CD4-positive, alpha-beta T cell treated with Interleukin-1 beta for 1 hour (primary cell): Measurements from ENCODE around the gene SERP2.

Experiments
- DNase-seq, 2 donors: peaks; one replicate each; pipeline ENCODE4 v3.0.0-alpha.2; 2020 to 2022

The SERP2 gene

DNA sequence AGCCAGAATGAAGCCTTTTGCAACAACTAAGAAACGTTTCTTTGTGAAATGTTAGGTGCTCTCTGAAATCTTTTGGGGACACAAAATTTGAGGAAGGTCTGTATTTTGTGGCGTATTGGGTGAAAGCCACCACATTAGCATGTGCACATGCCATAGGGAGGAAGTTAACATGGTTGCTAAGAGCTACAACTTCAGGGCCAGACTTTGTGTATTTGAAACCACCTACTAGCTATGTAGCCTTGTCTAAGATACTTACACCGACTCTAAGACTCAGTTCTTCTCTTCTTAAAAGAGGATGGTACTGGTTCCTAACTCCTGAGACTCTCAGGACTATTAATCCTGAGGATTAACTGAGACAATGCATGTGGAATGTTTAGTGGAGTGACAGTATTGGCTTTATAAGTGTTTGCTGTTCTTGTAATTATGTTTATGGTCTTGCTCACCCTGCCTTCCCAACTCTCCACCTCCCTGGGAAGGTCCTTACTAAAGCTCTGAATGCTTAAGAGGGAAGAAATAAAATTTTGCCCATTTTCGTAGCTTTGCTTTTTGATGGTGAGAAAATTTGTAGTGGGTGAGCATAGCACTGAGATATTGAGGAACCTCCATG, 15.5 kb downstream of the SERP2 start:
- no peak for DNase-seq

DNA sequence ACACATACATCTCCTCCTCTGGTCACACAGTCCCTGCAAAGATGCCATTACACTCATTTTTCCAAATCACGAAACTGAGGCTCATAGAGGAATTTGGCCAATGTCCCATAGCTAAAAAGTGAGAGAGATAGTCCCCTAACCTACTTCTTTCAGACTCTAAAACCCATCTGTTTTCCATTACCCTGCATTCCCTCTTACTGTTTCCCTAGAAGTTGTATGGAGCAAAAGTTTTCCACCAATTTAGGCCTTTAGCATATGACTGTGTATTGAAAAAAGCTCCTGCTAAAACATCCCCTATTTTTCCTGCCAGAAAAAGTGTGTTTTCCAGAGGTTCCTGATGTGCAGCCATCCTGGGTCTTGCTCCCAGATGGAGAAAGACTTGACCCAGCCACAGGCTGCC, 16.3 kb downstream of the SERP2 start:
- DNase-seq, result no peak

DNA sequence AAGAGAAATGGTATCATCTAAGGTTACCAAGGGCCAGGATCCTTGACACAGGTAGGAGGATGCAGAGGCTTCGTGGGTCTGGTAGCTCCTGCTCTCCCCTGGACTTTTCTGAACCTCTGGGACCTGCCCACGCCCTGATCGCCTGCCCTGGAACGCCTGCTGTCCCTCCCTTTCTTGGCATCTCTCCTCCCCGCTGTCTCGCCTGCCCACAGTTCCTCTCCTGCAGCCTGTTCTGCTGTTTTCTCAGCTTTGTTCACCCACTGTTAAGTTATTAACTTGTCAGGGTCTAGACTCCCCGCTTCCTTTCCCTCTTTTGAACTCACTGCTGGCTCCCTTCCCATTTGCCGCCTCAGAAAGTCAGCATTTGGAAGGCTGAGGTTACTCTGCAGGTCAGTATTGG, 19.8 kb downstream of the SERP2 start:
- no peak for DNase-seq

DNA sequence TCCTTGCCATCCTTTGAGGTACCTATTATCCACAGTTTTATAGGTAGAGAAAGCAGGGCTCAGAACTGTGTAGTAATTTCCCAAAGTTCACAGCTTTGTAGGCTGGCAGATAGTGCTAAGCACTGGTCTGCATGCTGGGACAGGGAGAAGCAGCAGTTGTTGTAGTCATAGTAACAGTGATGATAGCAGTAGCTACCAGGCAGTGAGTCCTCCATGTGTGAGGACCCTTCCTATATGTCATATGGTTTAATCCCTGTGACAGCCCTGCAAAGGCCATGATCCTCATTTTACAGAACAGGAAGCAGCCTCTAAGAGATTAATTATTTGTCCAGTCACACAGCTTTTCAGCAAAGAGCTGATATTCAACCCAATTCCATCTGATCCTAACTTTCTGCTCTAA, 21.0 kb downstream of the SERP2 start:
- DNase-seq, result no peak

DNA sequence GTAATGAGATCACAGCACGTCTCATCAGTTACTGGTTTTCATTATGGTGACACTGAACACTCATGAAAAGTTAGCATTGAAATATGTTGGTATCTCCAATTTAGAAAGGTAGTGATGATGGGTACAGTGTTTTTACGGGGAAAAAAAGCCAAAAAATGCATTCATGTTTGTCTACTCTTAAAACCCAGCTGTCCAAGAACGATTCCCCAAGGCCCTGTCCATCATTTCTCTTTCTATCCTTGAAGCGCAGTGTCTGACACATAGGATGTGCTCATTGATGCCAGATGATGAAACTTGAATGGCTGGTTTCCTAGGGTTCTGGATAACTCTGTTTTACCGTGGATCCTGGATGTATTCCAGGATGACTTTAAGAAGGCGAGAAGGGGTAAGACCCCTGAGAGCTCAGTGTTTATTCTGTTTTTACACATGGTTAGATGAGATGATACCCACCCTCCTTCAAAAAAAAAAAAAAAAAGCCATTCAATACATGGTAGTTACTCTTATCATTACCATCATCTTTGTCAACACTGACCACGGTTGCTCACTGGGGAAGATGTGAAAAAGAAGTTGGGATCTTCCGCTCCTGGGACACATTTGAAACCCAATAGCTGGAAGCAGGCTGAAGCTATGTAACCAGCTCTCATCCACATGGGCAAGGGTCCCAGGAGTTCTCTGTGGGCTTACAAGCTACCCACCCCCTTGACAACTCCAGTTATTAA, 22.5 kb downstream of the SERP2 start:
- no peak for DNase-seq

DNA sequence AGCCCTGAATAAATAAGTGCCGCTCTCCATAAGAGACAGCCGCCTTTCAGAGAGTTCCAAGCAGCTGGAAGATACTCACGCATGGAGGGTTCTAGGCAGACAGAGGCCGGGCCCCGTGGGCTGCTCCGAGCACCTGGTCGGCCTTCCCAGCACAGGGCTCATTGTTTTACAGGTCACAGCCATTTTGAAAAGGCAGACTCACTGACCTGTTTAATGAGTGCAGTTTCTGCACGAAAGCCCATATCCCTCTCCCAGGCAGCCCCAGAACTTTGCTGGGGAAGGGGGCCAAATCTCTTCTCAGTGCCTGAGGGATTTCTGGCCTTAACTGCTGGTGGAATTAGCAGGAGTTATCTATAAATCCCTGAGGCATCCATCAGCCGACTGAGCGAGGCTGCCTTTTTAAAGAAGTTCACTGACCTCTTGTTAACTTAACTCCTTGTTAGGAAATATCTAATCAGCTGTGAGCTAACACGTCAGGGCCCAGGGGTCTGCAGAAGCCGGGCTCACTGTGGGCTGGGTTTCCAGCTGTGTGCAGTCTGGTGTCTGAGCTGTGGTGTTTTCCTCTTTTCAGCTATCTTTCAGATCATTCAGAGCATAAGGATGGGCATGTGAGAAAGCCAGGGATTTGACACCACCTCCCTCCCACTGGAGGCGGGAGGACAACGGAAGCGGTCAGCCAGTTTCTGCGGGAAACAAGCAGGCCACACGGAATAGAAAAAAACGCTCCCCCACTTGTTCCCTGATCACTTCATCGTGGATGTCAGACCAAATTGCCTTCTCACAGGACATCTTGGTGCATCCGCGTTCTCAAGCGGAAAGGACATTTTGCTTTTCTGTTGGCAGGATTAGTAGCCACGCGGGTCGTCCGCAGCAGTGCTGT, 23.3 kb downstream of the SERP2 start:
- no peak for DNase-seq

DNA sequence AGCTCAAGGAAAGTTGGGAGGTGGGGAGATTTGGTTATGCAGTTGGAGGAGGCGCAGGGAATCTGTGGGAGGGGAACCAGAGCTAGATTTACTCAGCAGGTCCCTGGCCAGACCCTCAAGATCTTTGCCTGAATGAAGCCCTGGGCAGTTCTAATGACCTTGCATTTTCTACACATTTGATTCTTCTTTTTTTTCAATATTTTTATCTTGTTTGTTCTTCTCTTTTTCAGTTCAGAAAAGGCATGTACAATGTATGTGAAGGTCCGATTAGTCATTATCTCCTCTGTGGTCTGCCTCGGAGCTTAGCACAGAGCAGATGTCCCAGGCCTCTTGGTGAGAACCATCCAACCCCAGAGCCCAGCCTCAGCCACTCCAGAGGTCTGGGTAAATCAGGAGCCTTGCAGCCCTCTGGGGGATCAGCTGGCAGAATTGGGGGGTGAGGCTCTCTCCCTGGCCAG, 24.2 kb downstream of the SERP2 start:
- DNase-seq, result no peak

DNA sequence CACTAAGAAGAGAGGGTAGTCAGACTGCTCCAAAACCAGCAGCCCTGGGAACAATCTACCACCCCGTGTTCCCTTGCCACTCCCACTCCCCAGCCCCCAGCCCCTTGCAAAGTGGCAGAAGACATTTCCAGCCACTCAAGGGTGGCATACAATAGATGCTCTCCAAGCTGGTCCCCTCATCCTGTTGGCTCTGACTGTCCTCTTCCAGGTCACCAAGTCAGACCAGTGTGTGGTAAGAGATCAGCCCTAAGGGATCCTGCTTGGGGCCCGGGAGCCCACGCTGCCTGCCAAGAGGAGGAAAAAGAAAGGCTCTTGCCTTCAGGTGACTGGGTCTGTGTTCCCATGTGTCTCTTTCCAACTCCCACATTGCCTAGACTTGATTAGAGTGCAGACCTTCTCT, 25.0 kb downstream of the SERP2 start:
- no peak for DNase-seq

DNA sequence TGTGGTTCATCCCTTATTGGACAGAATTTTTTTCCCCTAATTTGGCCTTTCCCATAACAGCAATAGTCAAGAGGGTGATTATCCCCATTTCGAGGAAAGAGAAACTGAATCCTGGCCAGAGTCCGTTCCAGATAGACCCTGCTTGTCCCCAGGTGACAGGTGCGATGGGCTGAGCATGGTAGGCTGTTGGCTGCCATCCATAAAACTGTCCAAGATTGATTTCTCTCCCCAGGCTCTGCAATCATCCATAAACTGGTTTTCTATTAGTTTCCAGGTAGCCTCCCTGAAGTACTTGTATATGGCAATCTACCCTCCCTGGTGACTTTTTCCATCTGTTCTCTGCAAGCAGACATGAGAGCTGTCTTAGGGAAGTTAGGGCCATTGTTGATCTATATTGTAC, 25.4 kb downstream of the SERP2 start:
- no peak for DNase-seq

DNA sequence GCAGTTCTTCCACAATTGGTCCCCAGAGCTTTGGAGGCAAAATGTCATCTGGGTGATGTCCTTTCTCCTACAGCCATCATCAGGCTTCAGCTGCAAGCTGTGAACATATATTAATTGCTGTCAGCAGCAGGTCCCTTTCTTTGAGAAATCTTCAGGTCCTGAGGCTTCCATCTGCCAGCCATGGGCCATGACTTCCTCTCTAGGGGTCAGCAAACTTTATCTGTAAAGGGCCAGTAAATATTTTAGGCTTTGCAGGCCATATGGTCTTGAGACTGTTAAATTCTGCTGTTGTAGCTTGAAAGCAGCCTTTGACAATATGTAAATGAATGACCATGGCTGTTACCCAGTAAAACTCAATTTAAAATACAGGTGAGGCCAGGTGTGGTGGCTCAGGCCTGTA, 27.1 kb downstream of the SERP2 start:
- DNase-seq, result no peak

DNA sequence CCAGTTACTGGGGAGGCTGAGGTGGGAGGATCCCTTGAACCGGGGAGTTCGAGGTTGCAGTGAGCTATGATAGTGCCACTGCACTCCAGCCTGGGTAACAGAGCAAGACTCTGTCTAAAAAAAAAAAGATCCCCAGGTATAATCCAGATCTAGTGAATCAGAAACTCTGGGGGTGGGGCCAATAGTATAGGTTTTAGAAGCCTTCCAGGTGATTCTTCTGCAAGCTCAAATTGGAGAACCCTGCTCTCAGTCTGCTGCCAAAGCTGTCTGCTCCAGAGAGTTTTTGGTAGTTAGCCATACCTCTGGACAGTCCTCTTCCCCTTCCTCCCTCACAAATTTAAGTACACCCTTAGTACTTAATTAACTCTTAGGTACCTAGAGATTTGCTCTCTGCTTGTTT, 28.0 kb downstream of the SERP2 start:
- no peak for DNase-seq

DNA sequence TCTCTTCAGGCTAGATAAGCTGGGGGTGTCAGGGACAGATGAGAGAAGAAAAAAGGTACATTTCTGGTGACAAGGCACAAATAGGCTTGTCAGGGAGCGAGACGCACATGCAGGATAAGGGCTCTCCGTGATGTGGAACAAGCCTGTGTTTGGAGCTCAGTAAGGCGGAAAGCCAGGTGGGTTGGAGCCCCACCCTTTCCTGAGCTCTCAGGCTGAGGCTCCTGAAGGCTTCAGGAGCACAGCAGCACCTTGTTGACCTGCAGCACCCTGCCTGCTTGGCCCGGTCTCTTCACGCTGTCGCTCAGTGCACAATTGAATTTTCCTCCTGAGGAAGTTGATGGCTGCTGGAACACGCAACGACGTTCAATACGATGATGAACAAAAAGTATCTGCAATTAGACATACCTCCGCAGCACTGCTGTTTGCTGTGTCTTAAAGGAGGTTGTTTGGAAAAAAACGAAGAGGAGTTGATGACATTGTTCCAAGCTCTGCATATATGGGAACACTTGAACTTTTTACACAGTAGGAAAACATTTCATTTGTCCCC, 29.3 kb downstream of the SERP2 start:
- DNase-seq, result no peak

DNA sequence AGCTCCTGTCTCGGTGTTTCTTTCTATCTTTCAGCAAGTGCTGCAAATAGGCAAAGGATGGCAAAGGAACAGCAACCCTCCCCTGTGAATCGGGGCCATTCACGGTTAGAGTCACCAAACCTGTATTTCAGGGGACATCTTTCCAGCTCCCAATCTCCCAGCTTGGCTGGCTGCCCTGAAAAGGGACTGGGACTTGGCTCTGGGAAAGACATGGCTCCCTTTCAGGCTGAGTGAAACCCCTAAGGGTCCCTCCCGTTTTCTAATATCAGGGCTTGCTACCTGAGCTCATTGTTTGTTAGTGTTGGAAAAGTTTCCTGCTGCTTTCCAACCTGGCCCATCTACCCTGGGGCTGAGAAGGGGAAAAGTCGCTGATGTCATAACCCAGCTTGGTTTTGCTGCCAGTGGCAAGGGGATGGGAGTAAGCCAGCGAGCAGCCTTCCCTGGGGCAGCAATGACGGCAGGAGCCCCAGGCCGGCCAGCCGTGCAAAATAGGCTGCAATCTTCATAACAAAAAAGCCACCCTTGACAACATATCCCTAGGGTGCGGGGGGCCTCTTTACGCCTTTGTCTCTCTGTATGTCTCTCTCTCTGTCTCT, 29.9 kb downstream of the SERP2 start:
- DNase-seq, result no peak

DNA sequence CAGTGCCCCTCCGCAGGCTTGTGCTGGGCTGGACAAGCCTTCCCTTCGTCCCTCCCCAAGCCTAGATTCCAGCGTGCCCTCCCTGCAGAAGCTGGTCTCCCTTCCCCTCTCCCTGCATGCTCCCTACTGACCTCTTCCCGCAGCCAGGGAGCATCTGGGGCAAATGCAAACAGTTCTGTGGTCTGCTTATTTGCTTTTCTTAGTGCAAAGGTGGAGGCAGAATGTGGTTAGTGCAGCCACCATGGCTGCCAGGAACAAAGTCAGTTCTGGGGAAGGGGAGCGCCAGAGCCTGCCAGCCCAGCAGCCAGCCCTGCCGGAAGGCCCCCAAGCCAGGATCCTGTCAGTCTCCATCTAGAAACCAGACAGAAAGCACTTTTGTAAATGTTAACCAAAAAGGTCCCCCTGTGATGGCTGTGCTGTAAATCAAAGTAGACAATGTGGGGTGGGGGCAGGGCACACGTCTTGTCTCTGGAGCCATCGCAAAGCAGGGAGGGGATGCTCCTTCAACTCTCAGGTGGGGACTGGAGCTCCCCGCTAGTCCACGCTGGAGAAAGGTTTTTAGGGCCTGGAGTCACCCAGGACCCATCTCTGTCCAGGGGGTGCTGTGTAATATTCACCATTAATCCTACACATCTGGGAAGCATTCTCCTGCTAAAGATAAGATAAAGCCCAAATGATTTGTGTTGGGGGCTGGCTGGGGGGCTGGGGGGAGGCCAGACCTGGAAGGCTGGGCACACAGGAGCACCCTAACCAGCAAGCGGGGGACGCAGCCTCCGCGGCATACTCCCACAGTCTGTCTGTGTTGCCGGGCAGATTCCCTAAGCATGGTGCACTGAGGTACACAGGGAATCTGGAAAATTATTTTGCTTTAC, 30.9 kb downstream of the SERP2 start:
- no peak for DNase-seq

DNA sequence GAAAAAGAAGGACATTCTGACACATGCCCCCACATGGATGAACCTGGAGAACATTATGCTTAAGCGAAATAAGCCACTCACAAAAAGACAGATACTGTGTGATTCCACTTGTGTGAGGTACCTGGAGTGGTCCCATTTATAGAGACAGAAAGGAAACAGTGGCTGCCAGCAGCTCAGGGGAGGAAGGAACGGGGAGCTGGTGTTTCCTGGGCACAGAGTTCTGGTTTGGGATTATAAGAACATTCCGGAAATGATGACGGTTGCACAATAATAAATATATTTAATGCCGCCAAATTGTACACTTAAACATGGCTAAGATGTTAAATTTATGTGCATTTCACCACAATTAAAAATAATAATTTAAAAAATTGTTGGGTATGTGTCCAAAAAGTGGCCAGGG, 33.0 kb downstream of the SERP2 start:
- no peak for DNase-seq

DNA sequence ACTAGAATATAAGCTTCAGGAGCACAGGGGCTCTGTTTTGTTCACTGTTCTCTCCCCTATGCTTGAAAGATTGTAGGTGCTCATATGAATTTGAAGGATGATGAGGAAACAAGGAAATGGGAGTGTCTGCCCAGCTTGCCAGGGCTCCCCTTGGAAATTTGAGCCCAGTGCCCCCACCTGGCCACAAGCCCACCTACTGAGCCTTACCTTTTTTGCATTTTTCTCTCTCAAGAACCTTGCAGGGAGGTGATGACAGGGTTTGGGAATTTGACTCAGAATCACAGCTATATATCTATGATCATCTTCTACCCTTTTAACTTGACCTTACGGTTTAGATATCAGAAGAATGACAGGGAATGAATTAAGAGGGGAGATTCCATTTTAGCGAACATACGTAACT, 33.8 kb downstream of the SERP2 start:
- DNase-seq, result no peak

DNA sequence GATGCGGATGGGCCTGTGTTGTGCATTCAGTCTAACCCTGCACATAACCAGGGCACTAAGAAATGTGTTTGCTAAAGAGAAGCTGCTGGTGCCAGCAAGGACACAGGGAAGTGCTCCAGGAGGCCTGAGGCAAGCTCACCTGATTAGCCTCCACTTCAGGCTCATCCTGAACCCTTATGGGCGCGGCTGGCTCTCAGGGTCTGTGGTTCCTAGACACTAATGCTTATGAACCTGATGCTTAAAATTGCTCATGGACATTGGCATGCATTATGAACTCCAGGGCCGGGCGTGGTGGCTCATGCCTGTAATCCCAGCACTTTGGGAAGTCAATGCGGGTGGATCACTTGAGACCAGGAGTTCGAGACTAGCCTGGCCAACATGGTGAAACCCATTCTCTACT, 34.3 kb downstream of the SERP2 start:
- no peak for DNase-seq

DNA sequence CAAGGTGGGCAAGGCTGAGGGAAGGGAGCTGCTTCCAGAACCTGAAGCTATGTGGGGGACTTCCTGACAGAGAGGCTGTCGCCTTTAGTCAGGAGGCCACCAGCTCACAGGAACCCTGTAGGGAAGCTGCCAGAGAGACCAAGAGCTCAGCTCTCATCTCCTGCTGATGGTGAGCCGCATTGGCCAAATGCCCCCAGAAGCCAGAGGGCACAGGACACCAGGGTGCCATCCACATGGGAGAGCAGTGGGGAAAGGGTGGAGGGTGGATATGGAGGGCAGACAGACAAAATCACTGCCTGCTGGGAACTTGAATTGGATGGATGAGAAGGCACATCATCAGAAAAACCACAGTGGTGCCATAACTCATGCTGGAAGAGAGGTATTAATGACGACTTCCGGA, 36.0 kb downstream of the SERP2 start:
- no peak for DNase-seq

DNA sequence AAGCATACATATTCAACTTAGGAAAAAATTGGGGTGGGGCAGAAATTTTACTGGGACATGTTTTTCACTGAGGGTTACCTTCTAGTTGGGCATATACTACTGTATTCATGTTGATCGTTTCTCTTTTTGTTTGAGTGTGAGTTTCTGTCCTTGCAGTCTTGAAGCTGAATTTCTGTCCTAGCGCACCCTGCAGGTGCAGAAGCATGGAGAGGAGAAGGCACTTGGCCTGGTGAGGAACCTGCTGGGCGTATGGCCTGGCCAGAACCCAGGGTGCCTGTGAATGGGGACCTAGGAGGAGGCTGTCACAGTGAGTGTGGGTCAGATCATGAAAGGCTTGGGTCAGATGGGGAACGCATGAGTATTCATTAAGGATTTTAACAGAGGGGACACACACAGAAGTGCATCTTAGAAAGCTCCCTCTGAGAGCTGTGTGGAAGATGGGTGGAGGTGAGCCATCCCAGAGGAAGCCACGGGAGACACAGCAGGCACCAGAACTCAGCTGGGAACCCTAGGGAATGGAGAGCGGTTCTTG, 36.8 kb downstream of the SERP2 start:
- DNase-seq, result no peak

DNA sequence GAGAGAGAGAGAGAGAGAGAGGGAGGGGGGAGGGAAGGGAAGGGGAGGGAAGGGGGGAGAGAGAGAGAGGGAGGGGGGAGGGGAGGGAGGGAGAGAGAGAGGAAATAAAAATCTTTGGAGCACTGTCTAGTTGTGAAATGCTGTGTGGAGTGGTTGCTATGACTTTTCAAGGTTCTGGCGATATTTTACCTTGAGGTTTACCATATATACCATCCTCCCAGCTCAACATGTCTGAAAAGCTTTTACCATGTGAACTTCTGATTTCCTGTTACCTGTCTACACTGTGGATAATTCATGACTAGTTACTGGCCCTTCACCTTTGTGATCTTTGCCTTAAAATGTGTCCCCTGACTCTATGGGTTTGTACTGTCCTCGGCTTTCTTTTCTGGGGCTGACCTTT, 38.2 kb downstream of the SERP2 start:
- DNase-seq, result no peak

DNA sequence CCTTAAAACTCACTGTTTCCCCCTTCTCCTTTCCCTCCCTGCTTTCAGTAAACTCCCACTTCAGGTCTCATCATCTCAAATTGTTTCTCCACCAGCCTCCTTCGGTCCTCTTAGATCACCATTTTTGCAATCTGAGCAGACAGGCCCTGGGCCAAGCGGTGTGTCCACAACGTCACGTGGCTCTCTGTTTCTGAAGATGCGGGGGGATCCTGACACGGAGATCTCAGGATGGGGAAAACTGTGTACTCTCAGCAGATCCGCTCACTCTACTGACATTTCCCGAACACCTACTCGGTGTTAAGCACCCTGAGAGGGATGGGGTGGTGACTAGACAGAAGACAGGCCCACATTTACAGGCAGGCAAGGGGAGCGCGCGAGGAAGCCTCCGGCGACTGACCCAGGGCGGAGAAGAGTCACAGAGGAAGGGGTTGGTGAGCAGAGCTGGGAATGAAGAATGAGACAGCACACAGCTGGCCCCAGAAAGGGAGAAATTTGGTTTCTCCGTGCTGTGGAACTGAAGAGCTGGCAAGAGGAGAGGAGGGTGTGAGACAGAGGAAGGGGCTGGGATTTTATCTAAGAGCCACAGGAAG, 38.8 kb downstream of the SERP2 start:
- DNase-seq, result no peak

DNA sequence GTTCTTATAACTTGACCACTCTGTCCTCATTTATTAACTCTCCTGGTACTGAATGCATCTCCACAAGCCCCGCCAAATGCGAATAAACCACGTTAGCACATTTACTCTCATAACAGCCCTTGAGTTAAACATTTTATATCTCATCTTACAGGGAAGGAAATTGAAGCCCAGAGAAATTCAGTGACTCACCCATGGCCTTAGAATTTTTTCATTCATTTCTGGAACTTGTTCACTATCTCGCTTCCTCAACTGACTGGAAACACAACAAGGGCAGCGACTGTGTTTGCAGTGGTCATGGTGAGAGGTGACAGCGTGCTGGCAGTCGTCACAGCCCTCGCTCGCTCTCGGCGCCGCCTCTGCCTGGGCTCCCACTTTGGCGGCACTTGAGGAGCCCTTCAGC, 39.5 kb downstream of the SERP2 start:
- no peak for DNase-seq
